PC-9 (cell line): ENCODE data around the gene AKR1B1. TPM values are rescaled to one million over a fixed set of nuclear protein-coding genes. Genes with fewer than 3 reads are reported as not detected.

Experiments
- BruUV-seq: library from RNA; stranded (reverse); fragments of 400-500 nt; replicated peaks from 2 replicates; lab custom pipeline; 2021; lab: Mats Ljungman, UMichigan
- CTCF ChIA-PET: fragments of 300-600 bp; sonication (Branson Sonifier 250); formaldehyde crosslinking; loops from one replicate; lab custom pipeline; 2022; ENCODE audit warnings: antibody characterized with exemption; lab: Charles Lee
- POLR2A ChIA-PET: fragments of 300-600 bp; sonication (Branson Sonifier 250); formaldehyde crosslinking; loops from one replicate; lab custom pipeline; 2022; ENCODE audit warnings: antibody characterized with exemption; ENCODE audit not compliant: unreplicated experiment; lab: Charles Lee
- DNase-seq, 2 experiments: peaks; one replicate each; pipeline versions ENCODE4 v3.0.0 to v3.0.0-alpha.2; 2015 to 2022; ENCODE audit warnings: mixed read lengths in 1 of 2
- H2AFZ ChIP-seq: fragments of 200-600 bp; sonication (generic); 2 replicates; pipeline ENCODE4 v1.8.1; 2017; ENCODE audit warnings: antibody characterized with exemption
- H3F3A ChIP-seq: fragments of 200-600 bp; sonication (generic); 2 replicates; pipeline ENCODE4 v1.8.1; 2017; ENCODE audit warnings: antibody characterized with exemption, mild to moderate bottlenecking, low read depth; ENCODE audit not compliant: insufficient read depth
- H3K27ac ChIP-seq: fragments of 200-600 bp; sonication (generic); 2 replicates; pipeline ENCODE4 v1.6.1; 2016; ENCODE audit warnings: mixed run types
- H3K27me3 ChIP-seq: fragments of 200-600 bp; sonication (generic); 2 replicates; pipeline ENCODE4 v1.6.1; 2016; ENCODE audit warnings: low read depth, mixed run types; ENCODE audit not compliant: insufficient read depth
- H3K36me3 ChIP-seq: fragments of 200-600 bp; sonication (generic); 2 replicates; pipeline ENCODE4 v1.6.1; 2016; ENCODE audit warnings: low read depth, mixed run types
- H3K4me1 ChIP-seq: fragments of 200-600 bp; sonication (generic); replicated peaks from 2 replicates; pipeline ENCODE4 v1.6.1; 2016; ENCODE audit warnings: mixed run types; ENCODE audit not compliant: insufficient read depth
- H3K4me2 ChIP-seq: fragments of 200-600 bp; sonication (generic); 2 replicates; pipeline ENCODE4 v1.6.1; 2017; ENCODE audit warnings: mixed run types
- H3K4me3 ChIP-seq: fragments of 200-600 bp; sonication (generic); 2 replicates; pipeline ENCODE4 v1.6.1; 2016; ENCODE audit warnings: mixed run types
- H3K79me2 ChIP-seq: fragments of 200-600 bp; sonication (generic); 2 replicates; pipeline ENCODE4 v1.6.1; 2017; ENCODE audit warnings: low read depth, mixed run types
- H3K9me2 ChIP-seq: fragments of 200-600 bp; sonication (generic); 2 replicates; pipeline ENCODE4 v1.8.1; 2017; ENCODE audit warnings: mild to moderate bottlenecking; ENCODE audit not compliant: insufficient read depth
- H3K9me3 ChIP-seq: fragments of 200-600 bp; sonication (generic); 2 replicates; pipeline ENCODE4 v1.8.1; 2016; ENCODE audit warnings: low read depth; ENCODE audit not compliant: insufficient read depth
- H4K20me1 ChIP-seq: fragments of 200-600 bp; sonication (generic); 2 replicates; pipeline ENCODE4 v1.8.1; 2017; ENCODE audit not compliant: insufficient read depth
- EZH2 ChIP-seq: fragments of 200-600 bp; sonication (generic); IDR thresholded peaks from 2 replicates; pipeline ENCODE4 v1.8.0; 2017; ENCODE audit warnings: antibody characterized with exemption, low read depth
- intact Hi-C: fragments of 100-400 bp; cut with micrococcal nuclease; formaldehyde crosslinking; loops from one replicate; pipeline ENCODE4 v1.10.0; 2022; ENCODE audit not compliant: unreplicated experiment
- total RNA-seq: library from RNA; stranded (reverse); gene quantifications from 2 replicates; pipeline ENCODE4 v1.2.3, GENCODE V29; 2021
- TF ChIP-seq, protein P1 (sequence below): fragments of 200-600 bp; sonication (generic); conservative IDR thresholded peaks from 2 replicates; pipeline ENCODE4 v1.6.1; 2017; ENCODE audit warnings: mixed run types, antibody characterized with exemption, mild to moderate bottlenecking, moderate library complexity

The AKR1B1 gene
- total RNA-seq, 1 experiment from 2014 or later = 1,009 TPM

DNA sequence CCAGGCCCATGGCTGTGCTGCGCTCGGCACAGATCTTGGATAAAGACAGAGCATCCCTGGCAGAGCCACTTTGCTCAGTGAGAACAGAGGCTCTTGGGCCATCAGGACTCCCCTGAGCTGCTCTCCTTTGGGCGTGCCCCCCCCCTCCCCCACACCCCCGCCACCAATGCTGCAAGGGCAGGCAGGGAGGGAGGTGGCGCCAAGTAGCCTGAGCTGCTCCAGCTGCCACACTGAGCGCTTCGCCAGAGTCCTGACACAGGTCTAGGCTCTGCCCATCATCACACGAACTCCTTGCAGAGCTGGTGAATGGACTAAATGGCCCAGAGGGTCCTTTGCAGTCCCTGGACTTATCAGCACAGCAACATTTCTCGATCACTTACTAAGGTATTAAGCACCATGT is 12.5 kb downstream of the AKR1B1 start:
- POLR2A ChIA-PET = interaction anchor here (0.9 kb wide), 1 partner anchor 34 kb away, joined by 6 read pairs; no protein-coding TSS in a partner anchor
- peaks cover 7% of the 10 kb centered on the region; the same call in 1 of the 2 replicates for H4K20me1 ChIP-seq
- peaks cover 62% of the 10 kb centered on the region for H3K79me2 ChIP-seq
- peak overlapping the region; percentile 97 for H3K27ac ChIP-seq
- H2AFZ ChIP-seq = no peak overlapping the region
- no peaks in the 10 kb centered on the region for H3K27me3 ChIP-seq
- CTCF ChIA-PET = no interaction called here
- no peaks in the 10 kb centered on the region for H3K9me2 ChIP-seq
- H3K4me2 ChIP-seq = no peak overlapping the region
- no TSS peak for BruUV-seq
- no peak for TF ChIP-seq EZH2
- TF ChIP-seq, protein P1, sequence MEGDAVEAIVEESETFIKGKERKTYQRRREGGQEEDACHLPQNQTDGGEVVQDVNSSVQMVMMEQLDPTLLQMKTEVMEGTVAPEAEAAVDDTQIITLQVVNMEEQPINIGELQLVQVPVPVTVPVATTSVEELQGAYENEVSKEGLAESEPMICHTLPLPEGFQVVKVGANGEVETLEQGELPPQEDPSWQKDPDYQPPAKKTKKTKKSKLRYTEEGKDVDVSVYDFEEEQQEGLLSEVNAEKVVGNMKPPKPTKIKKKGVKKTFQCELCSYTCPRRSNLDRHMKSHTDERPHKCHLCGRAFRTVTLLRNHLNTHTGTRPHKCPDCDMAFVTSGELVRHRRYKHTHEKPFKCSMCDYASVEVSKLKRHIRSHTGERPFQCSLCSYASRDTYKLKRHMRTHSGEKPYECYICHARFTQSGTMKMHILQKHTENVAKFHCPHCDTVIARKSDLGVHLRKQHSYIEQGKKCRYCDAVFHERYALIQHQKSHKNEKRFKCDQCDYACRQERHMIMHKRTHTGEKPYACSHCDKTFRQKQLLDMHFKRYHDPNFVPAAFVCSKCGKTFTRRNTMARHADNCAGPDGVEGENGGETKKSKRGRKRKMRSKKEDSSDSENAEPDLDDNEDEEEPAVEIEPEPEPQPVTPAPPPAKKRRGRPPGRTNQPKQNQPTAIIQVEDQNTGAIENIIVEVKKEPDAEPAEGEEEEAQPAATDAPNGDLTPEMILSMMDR = no peak
- DNase-seq = no peak
- H3K4me3 ChIP-seq = no peak overlapping the region
- peaks cover 38% of the 10 kb centered on the region for H3K4me1 ChIP-seq
- peaks cover 97% of the 10 kb centered on the region for H3K36me3 ChIP-seq
- peaks cover 100% of the 10 kb centered on the region for H3F3A ChIP-seq
- intact Hi-C loops = no loop called here
- H3K9me3 ChIP-seq = no peaks in the 10 kb centered on the region

DNA sequence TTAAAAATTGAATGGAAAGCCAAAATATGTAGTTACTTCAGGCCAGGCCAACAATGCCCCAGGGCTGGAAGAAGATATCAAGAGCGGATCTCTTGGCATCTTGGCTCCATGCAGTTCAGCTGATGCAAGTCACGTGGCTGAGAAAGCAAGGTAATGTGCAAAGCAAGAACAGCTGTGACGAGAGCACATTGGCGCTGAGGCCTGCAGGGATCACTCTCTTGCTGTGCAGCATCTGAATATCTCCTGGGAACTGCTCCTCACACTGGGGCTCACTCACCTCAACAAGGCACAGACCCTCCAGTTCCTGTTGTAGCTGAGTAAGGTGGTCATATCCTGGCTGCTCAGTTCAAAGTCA is 14.0 kb downstream of the AKR1B1 start:
- BruUV-seq = no TSS peak

DNA sequence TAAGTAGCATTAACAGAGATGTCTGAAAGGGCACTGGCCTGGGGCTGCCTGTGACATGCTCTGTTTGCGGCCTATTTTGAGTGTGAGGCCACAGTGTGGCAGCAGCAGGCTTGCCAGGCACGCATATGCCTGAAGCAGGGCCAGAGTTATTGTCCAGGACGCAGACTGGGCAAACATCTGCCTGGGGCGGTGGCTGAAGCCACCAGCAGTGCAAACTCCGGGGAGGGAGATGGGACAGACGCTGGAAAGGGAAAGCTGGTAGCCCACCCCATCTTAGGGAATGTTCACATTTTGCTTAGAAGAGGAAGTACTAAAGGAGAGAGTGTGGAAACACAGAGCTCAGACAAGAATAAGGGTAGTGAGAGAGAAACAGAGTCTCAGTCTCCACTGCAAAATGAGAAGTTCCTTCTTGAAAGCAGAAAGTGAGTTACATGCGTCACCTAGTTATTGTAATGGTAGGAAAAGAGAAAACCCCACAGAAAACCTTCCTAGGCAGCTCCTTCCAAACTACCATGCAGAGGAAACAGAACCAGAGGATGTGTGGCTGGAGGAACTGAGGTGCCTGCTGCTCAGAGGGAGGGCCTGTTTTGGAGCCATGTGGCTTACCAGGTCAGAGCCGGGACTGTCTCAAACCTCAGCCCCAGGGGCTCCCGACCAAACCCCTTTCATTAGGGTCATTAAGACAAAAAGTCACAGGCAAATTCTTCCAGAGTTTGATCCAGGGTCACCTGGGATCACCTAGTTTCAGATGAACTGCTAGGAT is 14.5 kb downstream of the AKR1B1 start:
- Histone ChIP-seq H3K4me2 (no peak overlapping the region), H3F3A (peaks cover 100% of the 10 kb centered on the region), H3K4me1 (peaks cover 17% of the 10 kb centered on the region), H3K9me3 (0 out of 2 replicates have a peak, but pooled peaks cover 3% of the 10 kb centered on the region), H3K4me3 (no peak overlapping the region), H2AFZ (no peak overlapping the region), H3K9me2 (no peaks in the 10 kb centered on the region), H3K27ac (peak overlapping the region; percentile 49), H3K79me2 (peaks cover 41% of the 10 kb centered on the region), H3K36me3 (peaks cover 91% of the 10 kb centered on the region), H3K27me3 (no peaks in the 10 kb centered on the region), H4K20me1 (no peaks in the 10 kb centered on the region; the same call in 1 of the 2 replicates)
- CTCF ChIA-PET = no interaction called here
- BruUV-seq = no TSS peak
- intact Hi-C loops = no loop called here
- POLR2A ChIA-PET = no interaction called here
- no peak for TF ChIP-seq EZH2
- TF ChIP-seq, protein P1 = no peak
- peak in 1 of 2 experiments; percentile 21 for DNase-seq

More for the DNA sequence above, 14.0 kb downstream of the AKR1B1 start:
- H3K4me3 ChIP-seq = no peak overlapping the region
- peaks cover 100% of the 10 kb centered on the region for H3F3A ChIP-seq
- H3K9me3 ChIP-seq = no peaks in the 10 kb centered on the region
- peak overlapping the region; percentile 49 for H3K27ac ChIP-seq
- no peaks in the 10 kb centered on the region; the same call in 1 of the 2 replicates for H4K20me1 ChIP-seq
- CTCF ChIA-PET = no interaction called here
- H3K9me2 ChIP-seq = no peaks in the 10 kb centered on the region
- POLR2A ChIA-PET = no interaction called here
- intact Hi-C loops = no loop called here
- peaks cover 23% of the 10 kb centered on the region for H3K4me1 ChIP-seq
- TF ChIP-seq EZH2 = no peak
- no peak overlapping the region for H3K4me2 ChIP-seq
- no peak for DNase-seq
- no peak overlapping the region for H2AFZ ChIP-seq
- peaks cover 47% of the 10 kb centered on the region for H3K79me2 ChIP-seq
- H3K27me3 ChIP-seq = no peaks in the 10 kb centered on the region
- H3K36me3 ChIP-seq = peaks cover 96% of the 10 kb centered on the region
